HEK293 (cell line): ENCODE data around the gene MSMO1.

ENCODE experiments used
- CTCF ChIA-PET: fragments of 350-600 bp; formaldehyde crosslinking; extraction: SDS; loops from one replicate; lab custom pipeline; 2021; ENCODE audit warnings: antibody characterized with exemption; lab: Yijun Ruan, JAX
- POLR2A ChIA-PET: fragments of 300-600 bp; formaldehyde crosslinking; extraction: SDS; loops from one replicate; lab custom pipeline; 2020; ENCODE audit warnings: antibody characterized with exemption, inconsistent platforms; lab: Yijun Ruan, JAX
- H3K27ac ChIP-seq: fragments of 200-500 bp; sonication (Bioruptor generic); 2 replicates; pipeline ENCODE4 v1.5.1; 2014; ENCODE audit warnings: low read depth, low read length, control low read depth, inconsistent platforms; ENCODE audit errors: extremely low read depth
- H3K36me3 ChIP-seq, 2 experiments: fragments of 200-500 bp in 1 of 2; sonication (Bioruptor generic) in 1 of 2; 1 replicate in 1 of 2; 2 replicates in 1 of 2; pipeline ENCODE4 v1.5.1; 2014 to 2017; ENCODE audit warnings: inconsistent platforms in 2 of 2, low read length in 2 of 2; ENCODE audit not compliant: control insufficient read depth in 2 of 2, insufficient read depth in 1 of 2
- H3K4me1 ChIP-seq: fragments of 200-500 bp; sonication (Bioruptor generic); 2 replicates; pipeline ENCODE4 v1.5.1; 2014; ENCODE audit warnings: mild to moderate bottlenecking, low read length, inconsistent platforms; ENCODE audit not compliant: control insufficient read depth, insufficient read depth
- H3K4me3 ChIP-seq: 2 replicates; pipeline ENCODE4 v1.5.1; 2011; ENCODE audit warnings: low read depth, mild to moderate bottlenecking, control low read depth, low read length, moderate library complexity
- H3K9me3 ChIP-seq: fragments of 200-500 bp; sonication (Bioruptor generic); 2 replicates; pipeline ENCODE4 v1.5.1; 2014; ENCODE audit warnings: low read depth, low read length, inconsistent platforms; ENCODE audit not compliant: control insufficient read depth, insufficient read depth
- KLF16 ChIP-seq: fragments of 450-650 bp; formaldehyde crosslinking; IDR thresholded peaks from 2 replicates; pipeline ENCODE4 v1.5.1; 2017; ENCODE audit warnings: missing biosample characterization, missing genetic modification characterization
- KLF8 ChIP-seq: fragments of 450-650 bp; formaldehyde crosslinking; IDR thresholded peaks from 2 replicates; pipeline ENCODE4 v1.5.1; 2016; ENCODE audit warnings: missing biosample characterization, missing genetic modification characterization
- SCRT1 ChIP-seq: fragments of 450-650 bp; formaldehyde crosslinking; IDR thresholded peaks from 2 replicates; pipeline ENCODE4 v1.5.1; 2016; ENCODE audit warnings: missing biosample characterization, missing genetic modification characterization, borderline replicate concordance
- SCRT2 ChIP-seq: fragments of 450-650 bp; formaldehyde crosslinking; IDR thresholded peaks from 2 replicates; pipeline ENCODE4 v1.5.1; 2016; ENCODE audit warnings: missing biosample characterization, missing genetic modification characterization
- ZBTB17 ChIP-seq: fragments of 450-650 bp; formaldehyde crosslinking; IDR thresholded peaks from 2 replicates; pipeline ENCODE4 v1.5.1; 2016; ENCODE audit warnings: missing biosample characterization, missing genetic modification characterization
- ZEB2 ChIP-seq: fragments of 450-650 bp; formaldehyde crosslinking; IDR thresholded peaks from 2 replicates; pipeline ENCODE4 v1.5.1; 2016; ENCODE audit warnings: missing biosample characterization, missing genetic modification characterization
- ZNF223 ChIP-seq: fragments of 450-650 bp; formaldehyde crosslinking; IDR thresholded peaks from 2 replicates; pipeline ENCODE4 v1.5.1; 2016; ENCODE audit warnings: missing biosample characterization, missing genetic modification characterization
- ZNF341 ChIP-seq: fragments of 450-650 bp; formaldehyde crosslinking; IDR thresholded peaks from 2 replicates; pipeline ENCODE4; 2016; ENCODE audit warnings: low read depth, missing biosample characterization, missing genetic modification characterization
- ZNF433 ChIP-seq: fragments of 450-650 bp; formaldehyde crosslinking; IDR thresholded peaks from 2 replicates; pipeline ENCODE4 v1.5.1; 2016; ENCODE audit warnings: missing biosample characterization, missing genetic modification characterization, low read depth
- ZNF555 ChIP-seq: fragments of 450-650 bp; formaldehyde crosslinking; conservative IDR thresholded peaks from 2 replicates; pipeline ENCODE4 v1.5.1; 2017; ENCODE audit warnings: missing biosample characterization, mild to moderate bottlenecking, missing genetic modification characterization, inconsistent platforms
- ZNF571 ChIP-seq: fragments of 450-650 bp; formaldehyde crosslinking; IDR thresholded peaks from 2 replicates; pipeline ENCODE4 v1.5.0; 2017; ENCODE audit warnings: missing biosample characterization, missing genetic modification characterization
- ZNF585B ChIP-seq: fragments of 450-650 bp; formaldehyde crosslinking; IDR thresholded peaks from 2 replicates; pipeline ENCODE4 v1.5.1; 2016; ENCODE audit warnings: missing biosample characterization, missing genetic modification characterization
- ZNF776 ChIP-seq: fragments of 450-650 bp; formaldehyde crosslinking; IDR thresholded peaks from 2 replicates; pipeline ENCODE4 v1.5.0; 2017; ENCODE audit warnings: missing biosample characterization, missing genetic modification characterization, borderline replicate concordance
- TF ChIP-seq, protein P1 (sequence below): fragments of 450-650 bp; formaldehyde crosslinking; IDR thresholded peaks from 2 replicates; pipeline ENCODE4 v1.5.1; 2016; ENCODE audit warnings: missing biosample characterization, missing genetic modification characterization
- TF ChIP-seq, protein P2 (sequence below): fragments of 450-650 bp; formaldehyde crosslinking; IDR thresholded peaks from 2 replicates; pipeline ENCODE4 v1.5.1; 2016; ENCODE audit warnings: missing biosample characterization, missing genetic modification characterization
- TF ChIP-seq, protein P3 (sequence below): fragments of 450-650 bp; formaldehyde crosslinking; IDR thresholded peaks from 2 replicates; pipeline ENCODE4 v1.5.1; 2017; ENCODE audit warnings: missing biosample characterization, missing genetic modification characterization
- TF ChIP-seq, protein P4 (sequence below): fragments of 450-650 bp; formaldehyde crosslinking; IDR thresholded peaks from 2 replicates; pipeline ENCODE4 v1.5.1; 2016; ENCODE audit warnings: missing biosample characterization, missing genetic modification characterization

The MSMO1 gene

DNA sequence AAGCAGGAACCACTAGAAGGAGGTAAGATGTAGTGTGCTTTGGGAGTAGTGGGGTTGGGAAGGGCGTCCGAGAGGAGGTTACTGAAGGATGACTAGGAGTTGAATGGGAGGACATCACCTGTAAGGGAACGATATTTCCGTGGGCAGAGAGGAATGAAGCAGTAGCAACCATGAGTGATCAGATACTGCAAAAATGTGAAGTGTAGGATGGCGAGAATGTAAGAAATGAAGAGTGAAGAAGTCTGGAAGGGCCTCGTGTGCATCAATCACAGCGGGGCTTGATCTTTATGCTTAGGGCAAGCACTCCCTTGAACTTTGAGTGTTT is 594 bp downstream of the MSMO1 start (continued):
- TF ChIP-seq, protein P1, sequence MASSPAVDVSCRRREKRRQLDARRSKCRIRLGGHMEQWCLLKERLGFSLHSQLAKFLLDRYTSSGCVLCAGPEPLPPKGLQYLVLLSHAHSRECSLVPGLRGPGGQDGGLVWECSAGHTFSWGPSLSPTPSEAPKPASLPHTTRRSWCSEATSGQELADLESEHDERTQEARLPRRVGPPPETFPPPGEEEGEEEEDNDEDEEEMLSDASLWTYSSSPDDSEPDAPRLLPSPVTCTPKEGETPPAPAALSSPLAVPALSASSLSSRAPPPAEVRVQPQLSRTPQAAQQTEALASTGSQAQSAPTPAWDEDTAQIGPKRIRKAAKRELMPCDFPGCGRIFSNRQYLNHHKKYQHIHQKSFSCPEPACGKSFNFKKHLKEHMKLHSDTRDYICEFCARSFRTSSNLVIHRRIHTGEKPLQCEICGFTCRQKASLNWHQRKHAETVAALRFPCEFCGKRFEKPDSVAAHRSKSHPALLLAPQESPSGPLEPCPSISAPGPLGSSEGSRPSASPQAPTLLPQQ (tag by site-specific recombination) = 0 out of 2 replicates have a peak, but pooled peaks have one; percentile 4
- TF ChIP-seq, all 188 proteins: peak for 7

- ChIA-PET CTCF (interaction anchor here (1.2 kb wide), 1 partner anchor 50 kb away, joined by 4 read pairs; the partner anchor contains the start of gene CPE), POLR2A (no interaction called here)
- Histone ChIP-seq H3K9me3 (no peaks in the 10 kb centered on the region), H3K4me1 (no peaks in the 10 kb centered on the region), H3K4me3 (peak overlapping the region; percentile 97), H3K36me3 (peaks cover 8 to 13% of the 10 kb centered on the region in 2 experiments; a peak in 2 of 3 replicates), H3K27ac (peak overlapping the region; percentile 80; the same call in 1 of the 2 replicates)
- TF ChIP-seq SCRT1 (tag by site-specific recombination) (peak; percentile 84), ZNF585B (no peak), SCRT2 (peak; percentile 91), ZBTB17 (tag by site-specific recombination) (0 out of 2 replicates have a peak, but pooled peaks have one; percentile 12), ZNF223 (tag by site-specific recombination) (no peak), ZNF776 (no peak), ZNF555 (no peak), ZNF571 (no peak)
- TF ChIP-seq, protein P2, sequence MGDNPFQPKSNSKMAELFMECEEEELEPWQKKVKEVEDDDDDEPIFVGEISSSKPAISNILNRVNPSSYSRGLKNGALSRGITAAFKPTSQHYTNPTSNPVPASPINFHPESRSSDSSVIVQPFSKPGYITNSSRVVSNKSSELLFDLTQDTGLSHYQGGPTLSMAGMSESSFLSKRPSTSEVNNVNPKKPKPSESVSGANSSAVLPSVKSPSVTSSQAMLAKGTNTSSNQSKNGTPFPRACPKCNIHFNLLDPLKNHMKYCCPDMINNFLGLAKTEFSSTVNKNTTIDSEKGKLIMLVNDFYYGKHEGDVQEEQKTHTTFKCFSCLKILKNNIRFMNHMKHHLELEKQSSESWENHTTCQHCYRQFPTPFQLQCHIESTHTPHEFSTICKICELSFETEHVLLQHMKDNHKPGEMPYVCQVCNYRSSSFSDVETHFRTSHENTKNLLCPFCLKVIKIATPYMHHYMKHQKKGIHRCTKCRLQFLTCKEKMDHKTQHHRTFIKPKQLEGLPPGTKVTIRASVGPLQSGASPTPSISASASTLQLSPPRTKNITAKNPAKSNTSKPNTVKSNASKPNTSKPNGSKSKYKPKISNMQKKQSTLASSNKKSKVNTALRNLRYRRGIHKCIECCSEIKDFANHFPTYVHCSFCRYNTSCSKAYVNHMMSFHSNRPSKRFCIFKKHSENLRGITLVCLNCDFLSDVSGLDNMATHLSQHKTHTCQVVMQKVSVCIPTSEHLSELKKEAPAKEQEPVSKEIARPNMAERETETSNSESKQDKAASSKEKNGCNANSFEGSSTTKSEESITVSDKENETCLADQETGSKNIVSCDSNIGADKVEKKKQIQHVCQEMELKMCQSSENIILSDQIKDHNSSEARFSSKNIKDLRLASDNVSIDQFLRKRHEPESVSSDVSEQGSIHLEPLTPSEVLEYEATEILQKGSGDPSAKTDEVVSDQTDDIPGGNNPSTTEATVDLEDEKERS (tag by site-specific recombination) = no peak
Observed at GRCh38 chr4:165328708-165329107, 1.2 kb downstream of the MSMO1 start.

DNA sequence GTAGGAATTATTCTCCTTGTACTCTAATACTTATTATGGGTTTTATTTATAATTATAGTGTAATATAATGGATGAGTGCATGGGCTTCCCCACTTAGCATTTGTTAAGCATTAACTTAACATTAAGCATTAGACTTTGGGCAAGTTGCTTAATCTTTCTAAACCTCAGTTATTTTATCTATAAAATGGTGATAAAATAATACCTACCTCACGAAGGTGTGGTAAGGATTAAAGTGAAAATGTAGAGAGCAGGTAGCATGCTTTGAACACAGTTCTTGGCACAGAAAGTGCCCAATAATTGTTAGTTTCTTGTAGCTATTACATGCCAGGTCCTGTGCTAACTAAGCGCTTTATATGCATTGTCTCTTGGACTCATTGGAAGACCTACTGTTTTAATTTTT is 2.6 kb downstream of the MSMO1 start:
- Histone ChIP-seq H3K27ac (no peak overlapping the region), H3K4me3 (no peak overlapping the region), H3K4me1 (no peaks in the 10 kb centered on the region), H3K36me3 (peaks cover 13 to 15% of the 10 kb centered on the region in 2 experiments; a peak in 2 of 3 replicates), H3K9me3 (no peaks in the 10 kb centered on the region)
- ChIA-PET POLR2A (no interaction called here), CTCF (interaction anchor here (0.6 to 1.4 kb wide), 3 partner anchors 131 to 267 kb away, joined by 3 to 7 read pairs (median 4); no protein-coding TSS in a partner anchor)
- no peak for TF ChIP-seq KLF16 (tag by site-specific recombination)
- TF ChIP-seq ZNF341 (tag by site-specific recombination) = no peak
- TF ChIP-seq, protein P3, sequence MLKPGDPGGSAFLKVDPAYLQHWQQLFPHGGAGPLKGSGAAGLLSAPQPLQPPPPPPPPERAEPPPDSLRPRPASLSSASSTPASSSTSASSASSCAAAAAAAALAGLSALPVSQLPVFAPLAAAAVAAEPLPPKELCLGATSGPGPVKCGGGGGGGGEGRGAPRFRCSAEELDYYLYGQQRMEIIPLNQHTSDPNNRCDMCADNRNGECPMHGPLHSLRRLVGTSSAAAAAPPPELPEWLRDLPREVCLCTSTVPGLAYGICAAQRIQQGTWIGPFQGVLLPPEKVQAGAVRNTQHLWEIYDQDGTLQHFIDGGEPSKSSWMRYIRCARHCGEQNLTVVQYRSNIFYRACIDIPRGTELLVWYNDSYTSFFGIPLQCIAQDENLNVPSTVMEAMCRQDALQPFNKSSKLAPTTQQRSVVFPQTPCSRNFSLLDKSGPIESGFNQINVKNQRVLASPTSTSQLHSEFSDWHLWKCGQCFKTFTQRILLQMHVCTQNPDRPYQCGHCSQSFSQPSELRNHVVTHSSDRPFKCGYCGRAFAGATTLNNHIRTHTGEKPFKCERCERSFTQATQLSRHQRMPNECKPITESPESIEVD (tag by site-specific recombination) = no peak
- TF ChIP-seq KLF8 (tag by site-specific recombination) = no peak
- no peak for TF ChIP-seq ZNF433 (tag by site-specific recombination)
- no peak for TF ChIP-seq ZEB2
- TF ChIP-seq, protein P4, sequence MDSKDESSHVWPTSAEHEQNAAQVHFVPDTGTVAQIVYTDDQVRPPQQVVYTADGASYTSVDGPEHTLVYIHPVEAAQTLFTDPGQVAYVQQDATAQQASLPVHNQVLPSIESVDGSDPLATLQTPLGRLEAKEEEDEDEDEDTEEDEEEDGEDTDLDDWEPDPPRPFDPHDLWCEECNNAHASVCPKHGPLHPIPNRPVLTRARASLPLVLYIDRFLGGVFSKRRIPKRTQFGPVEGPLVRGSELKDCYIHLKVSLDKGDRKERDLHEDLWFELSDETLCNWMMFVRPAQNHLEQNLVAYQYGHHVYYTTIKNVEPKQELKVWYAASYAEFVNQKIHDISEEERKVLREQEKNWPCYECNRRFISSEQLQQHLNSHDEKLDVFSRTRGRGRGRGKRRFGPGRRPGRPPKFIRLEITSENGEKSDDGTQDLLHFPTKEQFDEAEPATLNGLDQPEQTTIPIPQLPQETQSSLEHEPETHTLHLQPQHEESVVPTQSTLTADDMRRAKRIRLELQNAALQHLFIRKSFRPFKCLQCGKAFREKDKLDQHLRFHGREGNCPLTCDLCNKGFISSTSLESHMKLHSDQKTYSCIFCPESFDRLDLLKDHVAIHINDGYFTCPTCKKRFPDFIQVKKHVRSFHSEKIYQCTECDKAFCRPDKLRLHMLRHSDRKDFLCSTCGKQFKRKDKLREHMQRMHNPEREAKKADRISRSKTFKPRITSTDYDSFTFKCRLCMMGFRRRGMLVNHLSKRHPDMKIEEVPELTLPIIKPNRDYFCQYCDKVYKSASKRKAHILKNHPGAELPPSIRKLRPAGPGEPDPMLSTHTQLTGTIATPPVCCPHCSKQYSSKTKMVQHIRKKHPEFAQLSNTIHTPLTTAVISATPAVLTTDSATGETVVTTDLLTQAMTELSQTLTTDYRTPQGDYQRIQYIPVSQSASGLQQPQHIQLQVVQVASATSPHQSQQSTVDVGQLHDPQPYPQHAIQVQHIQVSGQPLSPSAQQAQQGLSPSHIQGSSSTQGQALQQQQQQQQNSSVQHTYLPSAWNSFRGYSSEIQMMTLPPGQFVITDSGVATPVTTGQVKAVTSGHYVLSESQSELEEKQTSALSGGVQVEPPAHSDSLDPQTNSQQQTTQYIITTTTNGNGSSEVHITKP = no peak
